Activated CD8-positive, alpha-beta memory T cell treated with anti-CD3 and anti-CD28 coated beads, Interleukin-2, amount 50 U/mL, for 48 hours (primary cell): ENCODE measurements around the gene SIT1.
A peak's percentile ranks its signal among the peaks of the same experiment; 100 is the strongest.

Experiments
- DNase-seq: peaks from one replicate; pipeline ENCODE4 v3.0.0-alpha.2; 2020

SIT1 gene

GRCh38 chr9:35650341-35651158 is at the start of gene SIT1:
Gene SIT1, minus strand, starts transcription at chr9:35650931. Its CDS starts 78 bp downstream, at chr9:35650853.
- peak; percentile 72 for DNase-seq

- DNase-seq, result no peak
Observed at GRCh38 chr9:35700031-35700430, 49.3 kb upstream of the SIT1 start.

- no peak for DNase-seq
Observed at GRCh38 chr9:35698231-35698630, 47.5 kb upstream of the SIT1 start.

- no peak for DNase-seq
Observed at GRCh38 chr9:35697486-35697885, 46.8 kb upstream of the SIT1 start.

- DNase-seq, result peak; percentile 73
Observed at GRCh38 chr9:35696520-35697215, 45.9 kb upstream of the SIT1 start.

- DNase-seq, result no peak
Observed at GRCh38 chr9:35695943-35696401, 45.2 kb upstream of the SIT1 start.

GRCh38 chr9:35691757-35692301 is 41.1 kb upstream of the SIT1 start:
- no peak for DNase-seq

- DNase-seq, result no peak
Observed at GRCh38 chr9:35691334-35691650, 40.6 kb upstream of the SIT1 start.

GRCh38 chr9:35690614-35691333 is 40.0 kb upstream of the SIT1 start:
- peak; percentile 67 for DNase-seq

- no peak for DNase-seq
Observed at GRCh38 chr9:35690294-35690613, 39.5 kb upstream of the SIT1 start.

GRCh38 chr9:35689542-35690293 is 39.0 kb upstream of the SIT1 start, which contains the start of gene TPM2:
Gene TPM2, minus strand, starts transcription at chr9:35689925. Its CDS starts 108 bp downstream, at chr9:35689817.
- DNase-seq, result no peak

- no peak for DNase-seq
Observed at GRCh38 chr9:35688558-35689541, 38.1 kb upstream of the SIT1 start.

- no peak for DNase-seq
Observed at GRCh38 chr9:35687972-35688557, 37.3 kb upstream of the SIT1 start.

GRCh38 chr9:35687306-35687705 is 36.6 kb upstream of the SIT1 start:
- no peak for DNase-seq

GRCh38 chr9:35686222-35687203 is 35.8 kb upstream of the SIT1 start:
- no peak for DNase-seq

- DNase-seq, result no peak
Observed at GRCh38 chr9:35685506-35685905, 34.8 kb upstream of the SIT1 start.

GRCh38 chr9:35684921-35685320 is 34.2 kb upstream of the SIT1 start:
- DNase-seq, result no peak

- no peak for DNase-seq
Observed at GRCh38 chr9:35683323-35683722, 32.6 kb upstream of the SIT1 start.

- no peak for DNase-seq
Observed at GRCh38 chr9:35682520-35683315, 32.0 kb upstream of the SIT1 start.
